Common myeloid progenitor, CD34-positive (primary cell): ENCODE data around the gene FOSB.
A peak's percentile ranks its signal among the peaks of the same experiment; 100 is the strongest.

Experiments used
- CTCF ChIA-PET: fragments of 350-600 bp; sonication (Branson Sonifier 250); formaldehyde crosslinking; loops from one replicate; lab custom pipeline; 2021; ENCODE audit warnings: antibody characterized with exemption; lab: Charles Lee
- POLR2A ChIA-PET: fragments of 350-600 bp; sonication (Branson Sonifier 250); formaldehyde crosslinking; loops from one replicate; lab custom pipeline; 2021; ENCODE audit warnings: antibody characterized with exemption; lab: Charles Lee
- DNase-seq, 3 donors: peaks; one replicate each; pipeline versions ENCODE4 v3.0.0 to v3.0.0-alpha.2; 2013
- H3K27ac ChIP-seq, 2 experiments: 1 replicate in 1 of 2; 2 replicates in 1 of 2; pipeline ENCODE4 v1.7.0; 2013; ENCODE audit warnings: inconsistent platforms in 2 of 2, low read length in 2 of 2, mild to moderate bottlenecking in 2 of 2, low read depth in 1 of 2, moderate library complexity in 1 of 2; ENCODE audit not compliant: severe bottlenecking in 2 of 2, insufficient read depth in 1 of 2, poor library complexity in 1 of 2
- H3K27me3 ChIP-seq, 5 experiments: replicated peaks in 2 of 5; 1 replicate in 3 of 5; 2 replicates in 2 of 5; pipeline versions ENCODE4 v1.6.1 to v1.7.0; 2013; ENCODE audit warnings: low read length in 4 of 5, mild to moderate bottlenecking in 2 of 5, moderate library complexity in 2 of 5, inconsistent platforms in 1 of 5; ENCODE audit not compliant: insufficient read depth in 5 of 5, control insufficient read depth in 4 of 5
- H3K36me3 ChIP-seq, 4 experiments: 1 replicate in 2 of 4; 2 replicates in 2 of 4; pipeline versions ENCODE4 v1.6.1 to v1.7.0; 2013; ENCODE audit warnings: low read length in 3 of 4, control low read depth in 1 of 4, mild to moderate bottlenecking in 1 of 4; ENCODE audit not compliant: control insufficient read depth in 4 of 4, insufficient read depth in 4 of 4
- H3K4me1 ChIP-seq, 4 experiments: 1 replicate in 3 of 4; 2 replicates in 1 of 4; pipeline versions ENCODE4 v1.6.1 to v1.7.1; 2013; ENCODE audit warnings: low read length in 3 of 4, mild to moderate bottlenecking in 3 of 4, control low read depth in 1 of 4, inconsistent platforms in 1 of 4, moderate library complexity in 1 of 4; ENCODE audit not compliant: control insufficient read depth in 4 of 4, insufficient read depth in 4 of 4; ENCODE audit errors: control extremely low read depth in 1 of 4
- H3K4me3 ChIP-seq, 7 experiments: 1 replicate in 4 of 7; 2 replicates in 3 of 7; pipeline versions ENCODE4 v1.5.1 to v1.7.0; 2013; ENCODE audit warnings: mild to moderate bottlenecking in 7 of 7, low read length in 6 of 7, moderate library complexity in 6 of 7, inconsistent platforms in 2 of 7, low read depth in 2 of 7, control low read depth in 1 of 7; ENCODE audit not compliant: insufficient read depth in 4 of 7, control insufficient read depth in 1 of 7; ENCODE audit errors: extremely low read depth in 1 of 7
- H3K9me3 ChIP-seq, 5 experiments: 1 replicate in 4 of 5; 2 replicates in 1 of 5; pipeline versions ENCODE4 v1.6.1 to v1.7.1; 2013; ENCODE audit warnings: low read length in 4 of 5, mild to moderate bottlenecking in 2 of 5, inconsistent platforms in 1 of 5, low read depth in 1 of 5, moderate library complexity in 1 of 5; ENCODE audit not compliant: control insufficient read depth in 4 of 5, insufficient read depth in 2 of 5; ENCODE audit errors: control extremely low read depth in 1 of 5
- WGBS: methylation state at CpG from one replicate; pipeline ENCODE4 v1.1.5; 2013; ENCODE audit not compliant: insufficient coverage; 5-methylcytosine and 5-hydroxymethylcytosine counted together

The FOSB gene

GRCh38 chr19:45450012-45450333 is 17.8 kb upstream of the FOSB start:
- peak in 1 of 3 donors; percentile 46 for DNase-seq
- Histone ChIP-seq H3K27me3 (peaks cover 0 to 2% (median 0%) of the 10 kb centered on the region in 5 experiments), H3K36me3 (no peaks in the 10 kb centered on the region), H3K4me3 (peak overlapping the region; percentile 13 to 77 (median 65)), H3K27ac (peak overlapping the region; percentile 33 to 82), H3K9me3 (no peaks in the 10 kb centered on the region), H3K4me1 (peaks cover 4 to 36% (median 27%) of the 10 kb centered on the region in 4 experiments)
- 0% methylated on average over 2 of the region's 5 CpGs for WGBS
- ChIA-PET CTCF (interaction anchor here (1.1 to 6.3 kb wide), 4 partner anchors 16 to 46 kb away, joined by 3 to 75 read pairs (median 17); partner anchors contain the start of gene FOSB), POLR2A (interaction anchor here (0.9 to 2.3 kb wide), 3 partner anchors 11 to 20 kb away, joined by 3 to 13 read pairs (median 4); partner anchors contain the start of gene FOSB)

GRCh38 chr19:45451131-45451849 is 16.5 kb upstream of the FOSB start:
- CTCF ChIA-PET = interaction anchor here (0.6 to 2.2 kb wide), 3 partner anchors 10 to 15 kb away, joined by 3 to 12 read pairs (median 5); partner anchors contain the start of gene FOSB
- peak overlapping the region; percentile 70 to 89 for H3K27ac ChIP-seq
- H3K27me3 ChIP-seq = peaks cover 0 to 2% (median 0%) of the 10 kb centered on the region in 5 experiments
- POLR2A ChIA-PET = interaction anchor here (1.1 to 1.6 kb wide), 3 partner anchors 12 to 24 kb away, joined by 5 to 12 read pairs (median 6); partner anchors contain the start of gene FOSB
- DNase-seq = peak in 2 of 3 donors; percentile 82 to 89
- H3K9me3 ChIP-seq = no peaks in the 10 kb centered on the region
- no peaks in the 10 kb centered on the region for H3K36me3 ChIP-seq
- peak overlapping the region; percentile 30 to 77 (median 63) for H3K4me3 ChIP-seq
- 1% methylated on average over 16 of the region's 28 CpGs for WGBS
- peaks cover 4 to 49% (median 40%) of the 10 kb centered on the region in 4 experiments for H3K4me1 ChIP-seq

- 84% methylated on average over 10 of the region's 12 CpGs for WGBS
- H3K4me1 ChIP-seq = peaks cover 4 to 55% (median 46%) of the 10 kb centered on the region in 4 experiments
- H3K27me3 ChIP-seq = peaks cover 0 to 2% (median 0%) of the 10 kb centered on the region in 5 experiments
- CTCF ChIA-PET = interaction anchor here (1.4 to 2.2 kb wide), 2 partner anchors 12 to 15 kb away, joined by 5 to 12 read pairs; partner anchors contain the start of gene FOSB
- peak overlapping the region in 2 of 7 experiments; percentile 71 to 77 for H3K4me3 ChIP-seq
- POLR2A ChIA-PET = interaction anchor here (1.1 to 1.6 kb wide), 3 partner anchors 12 to 23 kb away, joined by 5 to 12 read pairs (median 6); partner anchors contain the start of gene FOSB
- H3K27ac ChIP-seq = peak overlapping the region in 1 of 2 experiments; percentile 70
- DNase-seq = no peak
- H3K36me3 ChIP-seq = no peaks in the 10 kb centered on the region
- no peaks in the 10 kb centered on the region for H3K9me3 ChIP-seq
Measured at GRCh38 chr19:45451850-45452387, 15.9 kb upstream of the FOSB start.

GRCh38 chr19:45455707-45456499 is 11.9 kb upstream of the FOSB start:
- ChIA-PET POLR2A (interaction anchor here (0.5 to 2.5 kb wide), 6 partner anchors 9 to 44 kb away, joined by 3 to 41 read pairs (median 10); partner anchors contain the start of gene FOSB), CTCF (interaction anchor here (0.8 to 2.8 kb wide), 7 partner anchors 9 to 30 kb away, joined by 3 to 15 read pairs (median 7); partner anchors contain the start of gene FOSB)
- peak; percentile 95 to 98 (median 96) for DNase-seq
- Histone ChIP-seq H3K9me3 (no peaks in the 10 kb centered on the region), H3K27me3 (peaks cover 0 to 2% (median 0%) of the 10 kb centered on the region in 5 experiments), H3K4me3 (peak overlapping the region in 4 of 7 experiments; percentile 26 to 68 (median 54)), H3K4me1 (peaks cover 0 to 37% (median 31%) of the 10 kb centered on the region in 4 experiments), H3K27ac (peak overlapping the region; percentile 61 to 86), H3K36me3 (no peaks in the 10 kb centered on the region)
- 1% methylated on average over 15 of the region's 27 CpGs for WGBS

- Histone ChIP-seq H3K27ac (peak overlapping the region; percentile 61 to 86), H3K36me3 (no peaks in the 10 kb centered on the region), H3K4me1 (peaks cover 0 to 32% (median 26%) of the 10 kb centered on the region in 4 experiments), H3K4me3 (peak overlapping the region in 3 of 7 experiments; percentile 7 to 68 (median 59)), H3K9me3 (no peaks in the 10 kb centered on the region), H3K27me3 (peaks cover 0 to 2% (median 0%) of the 10 kb centered on the region in 5 experiments)
- DNase-seq = no peak
- POLR2A ChIA-PET = interaction anchor here (0.5 to 2.5 kb wide), 5 partner anchors 9 to 44 kb away, joined by 3 to 14 read pairs (median 9); partner anchors contain the start of gene FOSB
- CTCF ChIA-PET = interaction anchor here (0.6 to 2.8 kb wide), 7 partner anchors 8 to 53 kb away, joined by 3 to 15 read pairs (median 7); partner anchors contain the start of gene FOSB
- no CpG with 5 or more reads among the region's 2 CpGs for WGBS
Measured at GRCh38 chr19:45456500-45456815, 11.3 kb upstream of the FOSB start.

- ChIA-PET CTCF (interaction anchor here (1.2 to 1.5 kb wide), 2 partner anchors 10 to 12 kb away, joined by 3 to 14 read pairs; partner anchors contain the start of gene FOSB), POLR2A (interaction anchor here (1.4 to 2.4 kb wide), 2 partner anchors 10 to 17 kb away, joined by 9 to 12 read pairs; partner anchors contain the start of gene FOSB)
- H3K36me3 ChIP-seq = no peaks in the 10 kb centered on the region
- H3K4me1 ChIP-seq = peaks cover 0 to 27% (median 22%) of the 10 kb centered on the region in 4 experiments
- H3K9me3 ChIP-seq = no peaks in the 10 kb centered on the region
- H3K27me3 ChIP-seq = peaks cover 0 to 2% (median 0%) of the 10 kb centered on the region in 5 experiments
- DNase-seq = no peak
- H3K4me3 ChIP-seq = no peak overlapping the region
- H3K27ac ChIP-seq = no peak overlapping the region
Measured at GRCh38 chr19:45457776-45458175, 10.0 kb upstream of the FOSB start.
